Parathyroid adenoma (tissue), 2 donors: ENCODE measurements around the gene CKLF.

Source experiments
- H2AFZ ChIP-seq: fragments of 300-600 bp; sonication (generic); one replicate; pipeline ENCODE4 v1.7.0; 2017; ENCODE audit warnings: antibody characterized with exemption, mild to moderate bottlenecking
- H3K27ac ChIP-seq: fragments of 300-600 bp; sonication (generic); one replicate; pipeline ENCODE4 v1.7.0; 2017
- H3K27me3 ChIP-seq: fragments of 300-600 bp; sonication (generic); one replicate; pipeline ENCODE4 v1.7.0; 2017; ENCODE audit warnings: low read length; ENCODE audit not compliant: control insufficient read depth, insufficient read depth
- H3K36me3 ChIP-seq: fragments of 300-600 bp; sonication (generic); one replicate; pipeline ENCODE4 v1.7.0; 2017; ENCODE audit warnings: low read length; ENCODE audit not compliant: control insufficient read depth, insufficient read depth
- H3K4me1 ChIP-seq: fragments of 300-600 bp; sonication (generic); one replicate; pipeline ENCODE4 v1.7.0; 2017; ENCODE audit warnings: control low read depth
- H3K4me2 ChIP-seq: fragments of 300-600 bp; sonication (generic); one replicate; pipeline ENCODE4 v1.7.0; 2017; ENCODE audit warnings: low read length
- H3K4me3 ChIP-seq: fragments of 300-600 bp; sonication (generic); one replicate; pipeline ENCODE4 v1.7.0; 2017; ENCODE audit warnings: low read depth, low read length
- H3K79me2 ChIP-seq: fragments of 300-600 bp; sonication (generic); one replicate; pipeline ENCODE4 v1.7.0; 2017; ENCODE audit warnings: control low read depth
- H3K9ac ChIP-seq: fragments of 300-600 bp; sonication (generic); one replicate; pipeline ENCODE4 v1.7.0; 2017; ENCODE audit warnings: mild to moderate bottlenecking
- H3K9me3 ChIP-seq: fragments of 300-600 bp; sonication (generic); one replicate; pipeline ENCODE4 v1.7.0; 2017; ENCODE audit warnings: low read length; ENCODE audit not compliant: control insufficient read depth
- CTCF ChIP-seq: fragments of 300-600 bp; sonication (generic); IDR thresholded peaks from one replicate; pipeline ENCODE4 v1.7.0; 2017; ENCODE audit warnings: antibody characterized with exemption, mild to moderate bottlenecking
- donor health status: primary hyperparathyroidism.

Gene CKLF

GRCh38 chr16:66528294-66528693 lies 24.1 kb upstream of the CKLF start:
- H3K9me3 ChIP-seq: no peaks in the 10 kb centered on the region
- no peak overlapping the region for H3K27ac ChIP-seq
- H3K27me3 ChIP-seq: no peaks in the 10 kb centered on the region
- no peak overlapping the region for H3K9ac ChIP-seq
- no peaks in the 10 kb centered on the region for H3K36me3 ChIP-seq
- H3K4me1 ChIP-seq: peaks cover 7% of the 10 kb centered on the region
- peaks cover 2% of the 10 kb centered on the region for H3K79me2 ChIP-seq
- H3K4me3 ChIP-seq: no peak overlapping the region
- H3K4me2 ChIP-seq: no peak overlapping the region
- TF ChIP-seq CTCF: no peak
- H2AFZ ChIP-seq: no peak overlapping the region

DNA sequence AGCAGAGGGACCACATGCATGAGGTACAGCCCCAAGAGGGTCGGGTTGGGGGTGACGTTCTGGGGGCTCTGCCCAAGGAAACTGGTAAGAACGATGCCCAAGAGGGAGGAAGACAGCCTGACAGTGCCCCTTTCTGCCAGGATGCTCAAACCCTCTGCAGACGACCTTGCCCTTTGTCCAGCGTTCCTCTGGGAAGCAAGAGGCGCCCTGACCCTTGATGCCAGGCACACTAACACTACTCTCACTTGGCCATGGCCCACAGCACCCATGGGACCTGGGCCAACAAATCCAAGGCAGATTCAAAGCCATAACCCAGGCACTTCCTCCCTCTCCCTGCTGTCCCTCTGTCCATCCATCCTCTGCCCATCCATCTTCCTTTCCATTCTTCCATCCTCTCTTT lies 22.9 kb upstream of the CKLF start:
- Histone ChIP-seq H3K9ac (no peak overlapping the region), H3K27me3 (no peaks in the 10 kb centered on the region), H3K4me3 (no peak overlapping the region), H3K4me1 (peaks cover 7% of the 10 kb centered on the region), H3K9me3 (no peaks in the 10 kb centered on the region), H3K79me2 (peaks cover 2% of the 10 kb centered on the region), H3K4me2 (no peak overlapping the region), H3K36me3 (no peaks in the 10 kb centered on the region), H3K27ac (no peak overlapping the region), H2AFZ (no peak overlapping the region)
- TF ChIP-seq CTCF: no peak

DNA sequence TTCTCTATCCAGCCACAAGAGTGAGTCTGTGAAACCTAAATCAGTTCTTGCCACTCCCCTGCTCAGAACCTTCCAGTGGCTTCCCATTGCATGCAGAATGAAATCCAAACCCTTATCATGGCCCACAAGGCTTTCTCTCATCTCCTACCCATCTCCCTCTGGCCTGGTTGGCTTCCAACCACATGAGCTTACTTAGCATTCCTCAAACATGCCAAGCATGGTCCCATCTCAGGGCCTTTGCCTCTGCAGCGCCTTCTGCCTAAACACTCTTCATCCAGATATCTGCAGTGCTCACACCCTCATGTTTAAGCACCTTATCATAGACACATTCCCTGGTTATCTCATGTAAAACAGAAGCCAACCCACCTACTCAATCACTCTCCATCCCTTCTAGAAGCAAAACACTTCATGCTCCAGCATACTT lies 18.0 kb upstream of the CKLF start:
- H3K9me3 ChIP-seq: no peaks in the 10 kb centered on the region
- no peak overlapping the region for H3K27ac ChIP-seq
- peaks cover 2% of the 10 kb centered on the region for H3K79me2 ChIP-seq
- TF ChIP-seq CTCF: no peak
- H3K36me3 ChIP-seq: no peaks in the 10 kb centered on the region
- H3K27me3 ChIP-seq: no peaks in the 10 kb centered on the region
- H3K4me1 ChIP-seq: no peaks in the 10 kb centered on the region
- no peak overlapping the region for H3K4me3 ChIP-seq
- no peak overlapping the region for H3K4me2 ChIP-seq
- H3K9ac ChIP-seq: no peak overlapping the region
- H2AFZ ChIP-seq: no peak overlapping the region

GRCh38 chr16:66536525-66536924 lies 15.9 kb upstream of the CKLF start:
- H3K36me3 ChIP-seq: no peaks in the 10 kb centered on the region
- TF ChIP-seq CTCF: no peak
- no peak overlapping the region for H3K4me3 ChIP-seq

GRCh38 chr16:66537236-66537635 lies 15.1 kb upstream of the CKLF start:
- no peaks in the 10 kb centered on the region for H3K79me2 ChIP-seq
- no peak overlapping the region for H3K27ac ChIP-seq
- H3K4me1 ChIP-seq: no peaks in the 10 kb centered on the region
- H2AFZ ChIP-seq: no peak overlapping the region
- H3K36me3 ChIP-seq: no peaks in the 10 kb centered on the region
- TF ChIP-seq CTCF: no peak
- no peak overlapping the region for H3K9ac ChIP-seq
- H3K9me3 ChIP-seq: no peaks in the 10 kb centered on the region
- no peak overlapping the region for H3K4me2 ChIP-seq
- H3K27me3 ChIP-seq: no peaks in the 10 kb centered on the region
- H3K4me3 ChIP-seq: no peak overlapping the region

More at GRCh38 chr16:66536525-66536924, 15.9 kb upstream of the CKLF start:
- no peak overlapping the region for H3K27ac ChIP-seq
- H3K9ac ChIP-seq: no peak overlapping the region
- no peaks in the 10 kb centered on the region for H3K9me3 ChIP-seq
- no peaks in the 10 kb centered on the region for H3K4me1 ChIP-seq
- no peaks in the 10 kb centered on the region for H3K27me3 ChIP-seq
- peaks cover 2% of the 10 kb centered on the region for H3K79me2 ChIP-seq
- no peak overlapping the region for H3K4me2 ChIP-seq
- no peak overlapping the region for H2AFZ ChIP-seq
